GM12878 (cell line): ENCODE results near the gene ZNF407. TPM values are rescaled to one million over a fixed set of nuclear protein-coding genes. Genes with fewer than 3 reads are reported as not detected.

Experiments
- ATAC-seq: fragments of 200-7000 bp; cut with Tn5 transposase; 3 replicates; pipeline ENCODE4 v1.9.1; 2020; ENCODE audit warnings: mild to moderate bottlenecking, moderate library complexity
- BruUV-seq: library from RNA; stranded (reverse); fragments of 400-500 nt; replicated peaks from 2 replicates; lab custom pipeline; 2021; lab: Mats Ljungman, UMichigan
- CTCF ChIA-PET: fragments of 300-600 bp; sonication (Branson Sonifier 250); formaldehyde crosslinking; extraction: SDS; loops from one replicate; lab custom pipeline; 2021; ENCODE audit warnings: inconsistent platforms; lab: Yijun Ruan, JAX
- POLR2A ChIA-PET: fragments of 350-600 bp; formaldehyde crosslinking; extraction: SDS; loops from one replicate; lab custom pipeline; 2021; ENCODE audit warnings: inconsistent platforms; lab: Charles Lee
- RAD21 ChIA-PET: fragments of 300-600 bp; sonication (Branson Sonifier 250); formaldehyde crosslinking; loops from one replicate; lab custom pipeline; 2023; ENCODE audit warnings: antibody characterized with exemption; ENCODE audit not compliant: unreplicated experiment; lab: Charles Lee
- SMC1A ChIA-PET: fragments of 300-600 bp; sonication (Branson Sonifier 250); formaldehyde crosslinking; loops from one replicate; lab custom pipeline; 2023; ENCODE audit not compliant: unreplicated experiment, uncharacterized antibody; lab: Charles Lee
- DNase-seq: peaks from one replicate; pipeline ENCODE4 v3.0.0-alpha.2; 2011; ENCODE audit warnings: low read depth, low spot score
- FAIRE-seq: peaks from 3 replicates; lab custom pipeline; 2011; peaks lifted over from hg19 to GRCh38; lab: Jason Lieb, UNC
- H2AFZ ChIP-seq: 2 replicates; pipeline ENCODE4 v1.6.0; 2011; ENCODE audit warnings: low read depth, low read length, control low read depth; ENCODE audit not compliant: control insufficient read depth
- H3K27ac ChIP-seq: 2 replicates; pipeline ENCODE4 v1.5.1; 2011; ENCODE audit warnings: control low read depth; ENCODE audit not compliant: control insufficient read depth, insufficient read depth
- H3K27me3 ChIP-seq, 2 experiments: replicated peaks in 1 of 2; 2 replicates each; pipeline versions ENCODE4 v1.6.0 to v1.6.1; 2011; ENCODE audit warnings: low read length in 1 of 2; ENCODE audit not compliant: control insufficient read depth in 2 of 2, insufficient read depth in 2 of 2
- H3K36me3 ChIP-seq, 2 experiments: 2 replicates each; pipeline ENCODE4 v1.5.1; 2011; ENCODE audit warnings: low read length in 1 of 2; ENCODE audit not compliant: control insufficient read depth in 2 of 2, insufficient read depth in 2 of 2
- H3K4me1 ChIP-seq: 2 replicates; pipeline ENCODE4 v1.6.1; 2011; ENCODE audit warnings: mild to moderate bottlenecking, low read length, moderate library complexity, mixed read lengths; ENCODE audit not compliant: control insufficient read depth, insufficient read depth
- H3K4me2 ChIP-seq: 2 replicates; pipeline ENCODE4 v1.6.0; 2011; ENCODE audit warnings: control low read depth; ENCODE audit not compliant: control insufficient read depth, insufficient read depth
- H3K4me3 ChIP-seq: fragments of 200-600 bp; sonication (generic); 2 replicates; pipeline ENCODE4 v1.5.1; 2016
- H3K79me2 ChIP-seq: 2 replicates; pipeline ENCODE4 v1.6.0; 2011; ENCODE audit warnings: low read length; ENCODE audit not compliant: control insufficient read depth, insufficient read depth
- H3K9ac ChIP-seq: 2 replicates; pipeline ENCODE4 v1.8.0; 2011; ENCODE audit warnings: low read length, control low read depth, mixed read lengths; ENCODE audit not compliant: control insufficient read depth, insufficient read depth
- H3K9me3 ChIP-seq: replicated peaks from 3 replicates; pipeline ENCODE4 v1.5.1; 2011; ENCODE audit warnings: mild to moderate bottlenecking, low read length; ENCODE audit not compliant: control insufficient read depth, insufficient read depth
- H4K20me1 ChIP-seq: 2 replicates; pipeline ENCODE4 v1.6.0; 2011; ENCODE audit not compliant: control insufficient read depth, insufficient read depth
- EZH2 ChIP-seq: IDR thresholded peaks from 2 replicates; pipeline ENCODE4 v1.6.1; 2012; ENCODE audit warnings: low read depth, mild to moderate bottlenecking, control low read depth, inconsistent platforms, low read length, borderline replicate concordance; ENCODE audit not compliant: control insufficient read depth
- FOS ChIP-seq: IDR thresholded peaks from 3 replicates; pipeline ENCODE4 v1.6.1; 2011; ENCODE audit warnings: borderline replicate concordance; ENCODE audit not compliant: insufficient read length; ENCODE audit errors: extremely low read depth
- HCFC1 ChIP-seq: fragments of 150-350 bp; IDR thresholded peaks from 2 replicates; pipeline ENCODE4 v1.6.1; 2014; ENCODE audit warnings: low read length
- PAX5 ChIP-seq: IDR thresholded peaks from 2 replicates; pipeline ENCODE4 v1.6.1; 2011; ENCODE audit warnings: low read depth, low read length, borderline replicate concordance
- TBL1XR1 ChIP-seq: IDR thresholded peaks from 2 replicates; pipeline ENCODE4 v1.6.1; 2012; ENCODE audit warnings: low read depth, low read length, improper control_type of control experiment
- ZNF24 ChIP-seq: fragments of 450-650 bp; IDR thresholded peaks from 2 replicates; pipeline ENCODE4 v1.6.1; 2017; ENCODE audit warnings: antibody characterized with exemption, mild to moderate bottlenecking
- ZNF274 ChIP-seq: IDR thresholded peaks from one replicate; pipeline ENCODE4 v1.8.0; 2011; ENCODE audit not compliant: insufficient read length, insufficient read depth
- WGBS: methylation state at CpG from one replicate; pipeline ENCODE4 v1.1.6; 2016; ENCODE audit warnings: low lambda C conversion rate; ENCODE audit not compliant: insufficient replicate concordance, insufficient coverage; ENCODE audit errors: missing lambda C conversion rate; 5-methylcytosine and 5-hydroxymethylcytosine counted together
- in situ Hi-C: fragments of 300-500 bp; cut with MboI; formaldehyde crosslinking; loops from 9 replicates; pipeline ENCODE4 v1.14.3; 2018; ENCODE audit warnings: mixed read lengths
- intact Hi-C: fragments of 100-400 bp; cut with micrococcal nuclease; formaldehyde crosslinking; loops from one replicate; pipeline ENCODE4 v1.14.2; 2022; ENCODE audit not compliant: unreplicated experiment
- polyA plus RNA-seq, 11 experiments: library from polyadenylated mRNA; depleted of rRNA in 4 of 11; unstranded in 6 of 11; stranded (reverse) in 5 of 11; fragments of >200 nt; fragmentation: Nextera tagmentation in 4 of 11; fragmentation: Illumina TruSeq in 1 of 11; extraction: Ambion mirVana in 4 of 11; extraction: Trizol in 1 of 11; gene quantifications; 1 replicate in 1 of 11; 2 replicates in 10 of 11; pipeline versions ENCODE4 v1.2.1 to v1.2.3, GENCODE V29; 2011 to 2016; ENCODE audit warnings: inconsistent platforms in 2 of 11, missing spikeins in 2 of 11, low read depth in 1 of 11
- total RNA-seq, 4 experiments: library from RNA; depleted of rRNA in 3 of 4; stranded (reverse); fragments of >200 nt in 3 of 4; fragmentation: Illumina TruSeq in 1 of 4; extraction: Trizol in 1 of 4; gene quantifications; 2 replicates each; pipeline versions ENCODE4 v1.2.1 to v1.2.3, GENCODE V29; 2013 to 2021
- TF ChIP-seq, protein P1 (sequence below): fragments of 450-650 bp; formaldehyde crosslinking; IDR thresholded peaks from 2 replicates; pipeline ENCODE4 v1.5.0; 2022; ENCODE audit warnings: mild to moderate bottlenecking, missing genetic modification characterization
- TF ChIP-seq, protein P2 (sequence below): IDR thresholded peaks from 2 replicates; pipeline ENCODE4 v1.6.1; 2012; ENCODE audit warnings: low read depth, low read length, improper control_type of control experiment
- TF ChIP-seq, protein P3 (sequence below): fragments of 450-650 bp; IDR thresholded peaks from 2 replicates; pipeline ENCODE4 v1.6.1; 2017; ENCODE audit warnings: mild to moderate bottlenecking

The ZNF407 gene
- total and polyA plus RNA-seq, 10 of the 15 experiments (the other 5 are each of a cell fraction or from before 2014, with no cell fraction given), result 0.69 to 11.6 (median 5.3) TPM

DNA sequence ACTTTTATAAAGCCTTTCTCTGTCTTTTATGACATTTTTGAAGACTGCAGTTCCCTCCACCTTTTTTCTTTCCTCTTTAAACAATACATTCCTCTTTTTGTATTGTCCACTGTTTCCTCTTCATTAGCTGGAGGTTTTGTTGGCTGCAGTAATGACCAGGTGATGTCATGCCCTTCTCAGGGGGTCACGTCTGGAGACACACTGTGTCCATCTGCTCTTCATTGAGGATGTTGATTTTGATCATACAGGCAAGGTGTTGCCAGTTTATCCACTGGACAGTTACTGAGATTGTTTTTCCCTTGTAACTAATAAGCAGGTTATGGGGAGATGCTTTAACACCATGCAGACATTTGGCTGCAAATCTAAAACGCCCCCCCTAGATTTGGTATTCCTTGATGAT, 19.8 kb downstream of the ZNF407 start (continued):
- TF ChIP-seq, protein P1, sequence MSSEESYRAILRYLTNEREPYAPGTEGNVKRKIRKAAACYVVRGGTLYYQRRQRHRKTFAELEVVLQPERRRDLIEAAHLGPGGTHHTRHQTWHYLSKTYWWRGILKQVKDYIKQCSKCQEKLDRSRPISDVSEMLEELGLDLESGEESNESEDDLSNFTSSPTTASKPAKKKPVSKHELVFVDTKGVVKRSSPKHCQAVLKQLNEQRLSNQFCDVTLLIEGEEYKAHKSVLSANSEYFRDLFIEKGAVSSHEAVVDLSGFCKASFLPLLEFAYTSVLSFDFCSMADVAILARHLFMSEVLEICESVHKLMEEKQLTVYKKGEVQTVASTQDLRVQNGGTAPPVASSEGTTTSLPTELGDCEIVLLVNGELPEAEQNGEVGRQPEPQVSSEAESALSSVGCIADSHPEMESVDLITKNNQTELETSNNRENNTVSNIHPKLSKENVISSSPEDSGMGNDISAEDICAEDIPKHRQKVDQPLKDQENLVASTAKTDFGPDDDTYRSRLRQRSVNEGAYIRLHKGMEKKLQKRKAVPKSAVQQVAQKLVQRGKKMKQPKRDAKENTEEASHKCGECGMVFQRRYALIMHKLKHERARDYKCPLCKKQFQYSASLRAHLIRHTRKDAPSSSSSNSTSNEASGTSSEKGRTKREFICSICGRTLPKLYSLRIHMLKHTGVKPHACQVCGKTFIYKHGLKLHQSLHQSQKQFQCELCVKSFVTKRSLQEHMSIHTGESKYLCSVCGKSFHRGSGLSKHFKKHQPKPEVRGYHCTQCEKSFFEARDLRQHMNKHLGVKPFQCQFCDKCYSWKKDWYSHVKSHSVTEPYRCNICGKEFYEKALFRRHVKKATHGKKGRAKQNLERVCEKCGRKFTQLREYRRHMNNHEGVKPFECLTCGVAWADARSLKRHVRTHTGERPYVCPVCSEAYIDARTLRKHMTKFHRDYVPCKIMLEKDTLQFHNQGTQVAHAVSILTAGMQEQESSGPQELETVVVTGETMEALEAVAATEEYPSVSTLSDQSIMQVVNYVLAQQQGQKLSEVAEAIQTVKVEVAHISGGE (CRISPR knock-in tag), result no peak
- no peak for TF ChIP-seq FOS
- no peak for TF ChIP-seq HCFC1
- TF ChIP-seq PAX5, result no peak
- TF ChIP-seq EZH2, result no peak

DNA sequence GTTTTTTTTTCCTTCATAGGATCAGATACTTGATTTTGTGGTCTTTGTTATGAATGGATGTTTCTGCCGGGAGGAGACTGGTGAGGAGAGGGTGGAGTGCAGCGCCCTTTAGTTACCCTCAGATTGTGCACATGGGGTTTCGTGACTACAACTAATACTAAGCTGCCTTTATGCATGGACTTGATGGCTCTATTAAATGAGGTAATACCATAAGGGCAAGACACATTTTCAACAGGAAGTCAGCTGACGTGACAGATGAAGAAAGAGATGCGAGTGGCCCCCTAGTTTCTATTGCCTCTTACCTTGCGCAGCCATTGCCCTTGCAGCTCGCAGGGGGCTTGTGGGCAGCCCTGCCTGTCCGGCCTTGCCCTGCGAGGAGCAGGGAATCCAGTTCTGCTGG, 24.4 kb downstream of the ZNF407 start:
- CTCF ChIA-PET, result no interaction called here
- Histone ChIP-seq H3K27ac (no peak overlapping the region), H3K4me3 (no peak overlapping the region), H2AFZ (no peak overlapping the region), H3K9me3 (no peaks in the 10 kb centered on the region), H3K4me2 (no peak overlapping the region), H3K4me1 (no peaks in the 10 kb centered on the region), H3K36me3 (no peaks in the 10 kb centered on the region), H3K79me2 (peaks cover 3% of the 10 kb centered on the region), H3K9ac (no peak overlapping the region), H3K27me3 (no peaks in the 10 kb centered on the region), H4K20me1 (no peaks in the 10 kb centered on the region)
- DNase-seq (no peak), FAIRE-seq (no peak), ATAC-seq (no peak)
- intact Hi-C loops (no loop called here), in situ Hi-C loops (no loop called here)
- TF ChIP-seq ZNF24, result no peak
- no peak for TF ChIP-seq ZNF274
- TF ChIP-seq, protein P2, sequence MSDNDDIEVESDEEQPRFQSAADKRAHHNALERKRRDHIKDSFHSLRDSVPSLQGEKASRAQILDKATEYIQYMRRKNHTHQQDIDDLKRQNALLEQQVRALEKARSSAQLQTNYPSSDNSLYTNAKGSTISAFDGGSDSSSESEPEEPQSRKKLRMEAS, result no peak
- TF ChIP-seq, protein P3, sequence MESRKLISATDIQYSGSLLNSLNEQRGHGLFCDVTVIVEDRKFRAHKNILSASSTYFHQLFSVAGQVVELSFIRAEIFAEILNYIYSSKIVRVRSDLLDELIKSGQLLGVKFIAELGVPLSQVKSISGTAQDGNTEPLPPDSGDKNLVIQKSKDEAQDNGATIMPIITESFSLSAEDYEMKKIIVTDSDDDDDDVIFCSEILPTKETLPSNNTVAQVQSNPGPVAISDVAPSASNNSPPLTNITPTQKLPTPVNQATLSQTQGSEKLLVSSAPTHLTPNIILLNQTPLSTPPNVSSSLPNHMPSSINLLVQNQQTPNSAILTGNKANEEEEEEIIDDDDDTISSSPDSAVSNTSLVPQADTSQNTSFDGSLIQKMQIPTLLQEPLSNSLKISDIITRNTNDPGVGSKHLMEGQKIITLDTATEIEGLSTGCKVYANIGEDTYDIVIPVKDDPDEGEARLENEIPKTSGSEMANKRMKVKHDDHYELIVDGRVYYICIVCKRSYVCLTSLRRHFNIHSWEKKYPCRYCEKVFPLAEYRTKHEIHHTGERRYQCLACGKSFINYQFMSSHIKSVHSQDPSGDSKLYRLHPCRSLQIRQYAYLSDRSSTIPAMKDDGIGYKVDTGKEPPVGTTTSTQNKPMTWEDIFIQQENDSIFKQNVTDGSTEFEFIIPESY, result no peak
- no peak for TF ChIP-seq TBL1XR1
- POLR2A ChIA-PET, result no interaction called here
- RAD21 ChIA-PET, result no interaction called here
- 74% methylated on average over 9 of the region's 9 CpGs for WGBS
- SMC1A ChIA-PET, result no interaction called here
- no TSS peak for BruUV-seq
